GM12891 (cell line): ENCODE data around the gene SUCLA2.
"Not testable (repeated sequence)": the region's sequence is repeated elsewhere in the genome, so short reads cannot be mapped to it uniquely, and the experiment has no call there.

Experiments used
- DNase-seq: peaks from one replicate; pipeline ENCODE4 v3.0.0; 2011; ENCODE audit warnings: low spot score; ENCODE audit not compliant: insufficient read length
- FAIRE-seq: peaks from 2 replicates; lab custom pipeline; 2011; peaks lifted over from hg19 to GRCh38; lab: Jason Lieb, UNC
- PAX5 ChIP-seq: IDR thresholded peaks from 2 replicates; pipeline ENCODE4 v1.6.1; 2011; ENCODE audit warnings: low read length, moderate library complexity, mild to moderate bottlenecking; ENCODE audit not compliant: insufficient read depth, severe bottlenecking
- POLR2A ChIP-seq: IDR thresholded peaks from 2 replicates; pipeline ENCODE4 v1.6.1; 2011; ENCODE audit warnings: low read depth, low read length, control low read depth
- POLR2AphosphoS5 ChIP-seq: IDR thresholded peaks from 2 replicates; pipeline ENCODE4 v1.6.1; 2011; ENCODE audit warnings: low read depth, low read length, control low read depth
- POU2F2 ChIP-seq: IDR thresholded peaks from 2 replicates; pipeline ENCODE4 v1.6.1; 2011; ENCODE audit warnings: low read depth, mild to moderate bottlenecking, control low read depth, low read length, moderate library complexity
- SPI1 ChIP-seq: IDR thresholded peaks from 2 replicates; pipeline ENCODE4 v1.6.1; 2011; ENCODE audit warnings: low read depth, low read length, control low read depth
- TAF1 ChIP-seq: IDR thresholded peaks from 2 replicates; pipeline ENCODE4 v1.6.1; 2011; ENCODE audit warnings: low read depth, low read length, control low read depth

The SUCLA2 gene

DNA sequence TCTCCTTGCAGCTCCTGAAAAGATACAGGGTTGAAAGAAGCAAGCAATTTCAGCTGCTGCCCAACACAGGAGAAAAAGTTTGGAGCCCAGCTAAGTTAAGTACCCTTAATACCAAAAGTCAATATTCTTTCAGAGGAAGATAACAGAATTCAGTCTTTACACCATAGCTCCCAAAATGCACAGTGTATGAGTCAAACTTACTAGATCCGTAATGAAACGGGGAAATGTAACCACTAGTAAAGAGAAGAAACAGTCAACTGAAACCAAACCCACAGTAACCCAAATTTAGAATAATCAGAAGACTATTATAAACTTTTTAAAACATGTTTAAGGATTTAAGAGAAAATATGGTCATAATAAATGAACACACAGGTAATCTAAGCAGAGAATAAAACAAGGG, 45.2 kb downstream of the SUCLA2 start:
- FAIRE-seq (no peak), DNase-seq (no peak)
- no peak for TF ChIP-seq TAF1
- no peak for TF ChIP-seq POLR2AphosphoS5
- TF ChIP-seq POU2F2 = no peak
- TF ChIP-seq PAX5 = no peak
- no peak for TF ChIP-seq SPI1
- TF ChIP-seq POLR2A = no peak

- TF ChIP-seq PAX5 (no peak), TAF1 (no peak), POLR2AphosphoS5 (no peak), POU2F2 (no peak), POLR2A (no peak), SPI1 (no peak)
- FAIRE-seq (peak; percentile 52), DNase-seq (no peak)
Observed at GRCh38 chr13:47949799-47950198, 51.3 kb downstream of the SUCLA2 start.

DNA sequence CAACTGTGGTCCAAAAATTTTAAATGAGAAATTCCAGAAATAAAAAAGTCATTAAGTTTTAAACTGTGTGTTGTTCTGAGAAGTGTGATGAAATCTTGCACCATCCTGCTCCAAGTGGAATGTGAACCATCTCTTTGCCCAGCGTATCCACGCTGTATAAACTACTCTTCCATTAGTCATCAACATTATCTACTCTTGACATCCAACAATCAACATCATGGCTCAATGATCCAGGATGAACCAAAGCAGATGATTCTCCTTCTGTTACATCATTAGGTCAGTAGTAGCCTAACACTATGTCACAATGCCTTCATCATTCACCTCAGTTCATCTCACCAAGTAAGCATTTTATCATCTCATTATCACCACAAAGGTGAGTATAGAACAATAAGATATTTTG, 55.3 kb downstream of the SUCLA2 start:
- TF ChIP-seq SPI1 = no peak
- TF ChIP-seq PAX5 = no peak
- no peak for TF ChIP-seq POLR2A
- no peak for TF ChIP-seq POU2F2
- no peak for TF ChIP-seq POLR2AphosphoS5
- TF ChIP-seq TAF1 = no peak
- FAIRE-seq = peak; percentile 68
- no peak for DNase-seq

- not testable (repeated sequence) for FAIRE-seq, DNase-seq
Observed at GRCh38 chr13:47945146-47945545, 55.9 kb downstream of the SUCLA2 start.

- TF ChIP-seq POLR2AphosphoS5 (no peak), POLR2A (no peak), TAF1 (no peak), PAX5 (no peak), SPI1 (no peak), POU2F2 (no peak)
- FAIRE-seq = no peak
Observed at GRCh38 chr13:47934371-47934770, 66.7 kb downstream of the SUCLA2 start.

GRCh38 chr13:47932950-47933923, 67.8 kb downstream of the SUCLA2 start:
- FAIRE-seq = peak; percentile 31
- TF ChIP-seq POU2F2 = no peak
- no peak for TF ChIP-seq PAX5
- no peak for TF ChIP-seq TAF1
- no peak for TF ChIP-seq POLR2A
- TF ChIP-seq POLR2AphosphoS5 = no peak
- TF ChIP-seq SPI1 = no peak
- no peak for DNase-seq

More at GRCh38 chr13:47934371-47934770, 66.7 kb downstream of the SUCLA2 start:
- DNase-seq = no peak

DNA sequence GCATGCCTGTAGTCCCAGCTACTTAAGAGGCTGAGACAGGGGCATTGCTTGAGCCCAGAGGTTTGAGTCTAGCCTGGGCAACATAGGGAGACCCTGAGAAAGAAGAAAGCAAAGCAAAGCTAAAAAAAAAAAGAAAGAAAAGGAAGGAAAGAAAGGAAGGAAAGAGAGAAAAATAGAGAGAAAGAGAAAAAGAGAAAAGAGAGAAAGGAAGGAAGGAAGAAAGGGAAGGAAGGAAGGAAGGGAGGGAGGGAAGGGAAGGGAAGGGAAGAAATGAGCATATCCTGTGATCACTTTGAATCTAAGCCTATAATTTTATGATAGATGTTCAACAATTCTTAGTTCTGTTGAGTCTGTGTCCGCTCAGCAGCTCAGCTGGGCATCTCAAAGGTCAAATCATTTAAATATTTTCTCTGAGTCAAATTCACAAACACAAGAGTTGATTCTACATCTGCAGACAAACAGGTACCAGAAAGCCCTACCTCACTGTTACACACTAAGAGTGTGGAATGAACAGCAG, 70.4 kb downstream of the SUCLA2 start:
- DNase-seq (no peak), FAIRE-seq (no peak)
- no peak for TF ChIP-seq PAX5
- no peak for TF ChIP-seq POLR2A
- no peak for TF ChIP-seq POU2F2
- TF ChIP-seq TAF1 = no peak
- TF ChIP-seq SPI1 = no peak
- TF ChIP-seq POLR2AphosphoS5 = no peak

GRCh38 chr13:47929156-47929555, 71.9 kb downstream of the SUCLA2 start:
- DNase-seq (no peak), FAIRE-seq (no peak)
- TF ChIP-seq TAF1 (no peak), POLR2A (no peak), PAX5 (no peak), SPI1 (no peak), POU2F2 (no peak), POLR2AphosphoS5 (no peak)

GRCh38 chr13:47917022-47917574, 84.0 kb downstream of the SUCLA2 start:
- FAIRE-seq (no peak), DNase-seq (no peak)
- no peak for TF ChIP-seq POU2F2
- no peak for TF ChIP-seq PAX5
- TF ChIP-seq SPI1 = no peak
- no peak for TF ChIP-seq POLR2AphosphoS5
- TF ChIP-seq TAF1 = no peak
- TF ChIP-seq POLR2A = no peak

- no peak for TF ChIP-seq TAF1
- TF ChIP-seq POLR2A = no peak
- no peak for TF ChIP-seq SPI1
- TF ChIP-seq POLR2AphosphoS5 = no peak
- no peak for TF ChIP-seq POU2F2
- TF ChIP-seq PAX5 = no peak
- DNase-seq (no peak), FAIRE-seq (no peak)
Observed at GRCh38 chr13:47908197-47908902, 92.7 kb downstream of the SUCLA2 start.
